Measurements from ENCODE around the gene MYO18B.
A peak's percentile ranks its signal among the peaks of the same experiment; 100 is the strongest.

Gene MYO18B

GRCh38 chr22:25962711-25963110 is 220.7 kb downstream of the MYO18B start:
- Histone ChIP-seq H2AFZ (ENCODE audit: low read length) (no peak overlapping the region), H3K79me1 (ENCODE audit: low read depth, low read length) (no peaks in the 10 kb centered on the region), H3K4ac (ENCODE audit: low read length) (no peak overlapping the region), H4K91ac (ENCODE audit: low read depth, low read length, poor library complexity) (no peak overlapping the region), H3K9ac (ENCODE audit: low read depth, low read length, poor library complexity) (no peak overlapping the region), H3K23ac (ENCODE audit: low read depth, low read length, poor library complexity) (no peak overlapping the region), H2BK12ac (ENCODE audit: low read length) (no peak overlapping the region), H3K27me3 (ENCODE audit: control insufficient read depth in 3 of 3, insufficient read depth in 3 of 3, low read depth in 1 of 3, low read length in 3 of 3) (peaks cover 0 to 23% (median 0%) of the 10 kb centered on the region in 3 experiments), H3K4me3 (ENCODE audit: low read length in 2 of 2) (no peak overlapping the region), H3K4me1 (ENCODE audit: control insufficient read depth in 2 of 2, insufficient read depth in 1 of 2, low read depth in 1 of 2, low read length in 2 of 2) (no peaks in the 10 kb centered on the region), H3K9me3 (replicated peaks in 1 of 2; ENCODE audit: control insufficient read depth in 2 of 2, insufficient read depth in 1 of 2, low read depth in 1 of 2, low read length in 2 of 2) (no peaks in the 10 kb centered on the region), H2BK120ac (ENCODE audit: low read depth, low read length) (no peak overlapping the region), H3K4me2 (ENCODE audit: insufficient read depth, low read length, poor library complexity, severe bottlenecking) (no peak overlapping the region), H2AK5ac (ENCODE audit: low read depth, low read length) (no peak overlapping the region), H2BK15ac (ENCODE audit: low read length) (no peak overlapping the region), H4K8ac (ENCODE audit: low read depth, low read length) (no peak overlapping the region), H3K14ac (ENCODE audit: low read length) (no peak overlapping the region), H3K27ac (replicated peaks; ENCODE audit: low read length) (no peak overlapping the region), H3K36me3 (replicated peaks in 1 of 2; ENCODE audit: control insufficient read depth in 2 of 2, insufficient read depth in 2 of 2, low read length in 2 of 2) (no peaks in the 10 kb centered on the region), H3K18ac (ENCODE audit: low read length) (no peak overlapping the region), H2BK5ac (ENCODE audit: low read length) (no peak overlapping the region)
- no CpG with 5 or more reads among the region's 2 CpGs for WGBS, 2 donors (ENCODE audit: extremely low coverage in 2 of 2, insufficient read length in 2 of 2, insufficient replicate concordance in 1 of 2)
- no peak for DNase-seq (ENCODE audit: low spot score)

GRCh38 chr22:25964961-25965730 is 223.2 kb downstream of the MYO18B start:
- Histone ChIP-seq H3K4ac (ENCODE audit: low read length) (no peak overlapping the region), H3K27me3 (ENCODE audit: control insufficient read depth in 3 of 3, insufficient read depth in 3 of 3, low read depth in 1 of 3, low read length in 3 of 3) (peaks cover 0 to 16% (median 0%) of the 10 kb centered on the region in 3 experiments), H3K4me3 (ENCODE audit: low read length in 2 of 2) (no peak overlapping the region), H4K91ac (ENCODE audit: low read depth, low read length, poor library complexity) (no peak overlapping the region), H3K4me2 (ENCODE audit: insufficient read depth, low read length, poor library complexity, severe bottlenecking) (no peak overlapping the region), H2BK120ac (ENCODE audit: low read depth, low read length) (no peak overlapping the region), H3K36me3 (replicated peaks in 1 of 2; ENCODE audit: control insufficient read depth in 2 of 2, insufficient read depth in 2 of 2, low read length in 2 of 2) (no peaks in the 10 kb centered on the region), H2BK15ac (ENCODE audit: low read length) (no peak overlapping the region), H3K9me3 (replicated peaks in 1 of 2; ENCODE audit: control insufficient read depth in 2 of 2, insufficient read depth in 1 of 2, low read depth in 1 of 2, low read length in 2 of 2) (no peaks in the 10 kb centered on the region), H3K23ac (ENCODE audit: low read depth, low read length, poor library complexity) (no peak overlapping the region), H3K18ac (ENCODE audit: low read length) (no peak overlapping the region), H3K9ac (ENCODE audit: low read depth, low read length, poor library complexity) (no peak overlapping the region), H2BK5ac (ENCODE audit: low read length) (no peak overlapping the region), H3K4me1 (ENCODE audit: control insufficient read depth in 2 of 2, insufficient read depth in 1 of 2, low read depth in 1 of 2, low read length in 2 of 2) (peaks cover 0 to 4% of the 10 kb centered on the region in 2 donors), H2AK5ac (ENCODE audit: low read depth, low read length) (no peak overlapping the region), H2AFZ (ENCODE audit: low read length) (no peak overlapping the region), H2BK12ac (ENCODE audit: low read length) (no peak overlapping the region), H3K14ac (ENCODE audit: low read length) (no peak overlapping the region), H4K8ac (ENCODE audit: low read depth, low read length) (no peak overlapping the region), H3K27ac (replicated peaks; ENCODE audit: low read length) (no peak overlapping the region), H3K79me1 (ENCODE audit: low read depth, low read length) (no peaks in the 10 kb centered on the region)
- no CpG with 5 or more reads among the region's 10 CpGs for WGBS, 2 donors (ENCODE audit: extremely low coverage in 2 of 2, insufficient read length in 2 of 2, insufficient replicate concordance in 1 of 2)
- no peak for DNase-seq (ENCODE audit: low spot score)

- Histone ChIP-seq H3K9ac (ENCODE audit: low read depth, low read length, poor library complexity) (no peak overlapping the region), H3K14ac (ENCODE audit: low read length) (no peak overlapping the region), H2BK120ac (ENCODE audit: low read depth, low read length) (no peak overlapping the region), H3K4me1 (ENCODE audit: control insufficient read depth in 2 of 2, insufficient read depth in 1 of 2, low read depth in 1 of 2, low read length in 2 of 2) (peaks cover 0 to 13% of the 10 kb centered on the region in 2 donors), H2AK5ac (ENCODE audit: low read depth, low read length) (no peak overlapping the region), H3K27ac (replicated peaks; ENCODE audit: low read length) (peak overlapping the region; percentile 4), H3K36me3 (replicated peaks in 1 of 2; ENCODE audit: control insufficient read depth in 2 of 2, insufficient read depth in 2 of 2, low read length in 2 of 2) (no peaks in the 10 kb centered on the region), H2BK15ac (ENCODE audit: low read length) (no peak overlapping the region), H3K23ac (ENCODE audit: low read depth, low read length, poor library complexity) (no peak overlapping the region), H3K9me3 (replicated peaks in 1 of 2; ENCODE audit: control insufficient read depth in 2 of 2, insufficient read depth in 1 of 2, low read depth in 1 of 2, low read length in 2 of 2) (no peaks in the 10 kb centered on the region), H3K79me1 (ENCODE audit: low read depth, low read length) (no peaks in the 10 kb centered on the region), H3K4ac (ENCODE audit: low read length) (no peak overlapping the region), H3K4me2 (ENCODE audit: insufficient read depth, low read length, poor library complexity, severe bottlenecking) (no peak overlapping the region), H4K91ac (ENCODE audit: low read depth, low read length, poor library complexity) (no peak overlapping the region), H2AFZ (ENCODE audit: low read length) (no peak overlapping the region), H2BK5ac (ENCODE audit: low read length) (no peak overlapping the region), H2BK12ac (ENCODE audit: low read length) (no peak overlapping the region), H3K4me3 (ENCODE audit: low read length in 2 of 2) (no peak overlapping the region), H3K27me3 (ENCODE audit: control insufficient read depth in 3 of 3, insufficient read depth in 3 of 3, low read depth in 1 of 3, low read length in 3 of 3) (peaks cover 0 to 14% (median 0%) of the 10 kb centered on the region in 3 experiments), H4K8ac (ENCODE audit: low read depth, low read length) (no peak overlapping the region), H3K18ac (ENCODE audit: low read length) (no peak overlapping the region)
- no peak for DNase-seq (ENCODE audit: low spot score)
- no CpG with 5 or more reads among the region's 8 CpGs for WGBS, 2 donors (ENCODE audit: extremely low coverage in 2 of 2, insufficient read length in 2 of 2, insufficient replicate concordance in 1 of 2)
Measured at GRCh38 chr22:25966448-25966913, 224.5 kb downstream of the MYO18B start.

- Histone ChIP-seq H3K4me1 (ENCODE audit: control insufficient read depth in 2 of 2, insufficient read depth in 1 of 2, low read depth in 1 of 2, low read length in 2 of 2) (peaks cover 0 to 13% of the 10 kb centered on the region in 2 donors), H2BK15ac (ENCODE audit: low read length) (no peak overlapping the region), H3K79me1 (ENCODE audit: low read depth, low read length) (no peaks in the 10 kb centered on the region), H3K4me2 (ENCODE audit: insufficient read depth, low read length, poor library complexity, severe bottlenecking) (no peak overlapping the region), H3K14ac (ENCODE audit: low read length) (no peak overlapping the region), H2AK5ac (ENCODE audit: low read depth, low read length) (no peak overlapping the region), H3K4ac (ENCODE audit: low read length) (no peak overlapping the region), H3K27me3 (ENCODE audit: control insufficient read depth in 3 of 3, insufficient read depth in 3 of 3, low read depth in 1 of 3, low read length in 3 of 3) (peaks cover 0 to 9% (median 0%) of the 10 kb centered on the region in 3 experiments), H2AFZ (ENCODE audit: low read length) (no peak overlapping the region), H4K91ac (ENCODE audit: low read depth, low read length, poor library complexity) (no peak overlapping the region), H3K27ac (replicated peaks; ENCODE audit: low read length) (no peak overlapping the region), H3K9ac (ENCODE audit: low read depth, low read length, poor library complexity) (no peak overlapping the region), H2BK5ac (ENCODE audit: low read length) (no peak overlapping the region), H2BK12ac (ENCODE audit: low read length) (no peak overlapping the region), H3K18ac (ENCODE audit: low read length) (no peak overlapping the region), H3K36me3 (replicated peaks in 1 of 2; ENCODE audit: control insufficient read depth in 2 of 2, insufficient read depth in 2 of 2, low read length in 2 of 2) (no peaks in the 10 kb centered on the region), H3K4me3 (ENCODE audit: low read length in 2 of 2) (no peak overlapping the region), H3K9me3 (replicated peaks in 1 of 2; ENCODE audit: control insufficient read depth in 2 of 2, insufficient read depth in 1 of 2, low read depth in 1 of 2, low read length in 2 of 2) (no peaks in the 10 kb centered on the region), H2BK120ac (ENCODE audit: low read depth, low read length) (no peak overlapping the region), H4K8ac (ENCODE audit: low read depth, low read length) (no peak overlapping the region), H3K23ac (ENCODE audit: low read depth, low read length, poor library complexity) (no peak overlapping the region)
- no peak for DNase-seq (ENCODE audit: low spot score)
Measured at GRCh38 chr22:25969286-25969685, 227.3 kb downstream of the MYO18B start.

All from neuronal stem cell (in vitro differentiated cells).